Subcutaneous adipose tissue (tissue), 4 donors: ENCODE data around the gene FAM83B. TPM values are rescaled to one million over a fixed set of nuclear protein-coding genes. Genes with fewer than 3 reads are reported as not detected.

ENCODE experiments used
- total RNA-seq, 4 donors: library from RNA; depleted of rRNA; stranded (reverse); fragments of >200 nt; gene quantifications; one replicate each; pipeline ENCODE4 v1.1.0, GENCODE V29; 2016
- TF ChIP-seq, protein P1 (sequence below): fragments of 450-650 bp; IDR thresholded peaks from one replicate; pipeline ENCODE4 v1.5.1; 2016; ENCODE audit warnings: low read depth, mild to moderate bottlenecking, control low read depth, antibody characterized with exemption, moderate library complexity

Gene FAM83B
- total RNA-seq, 4 donors from 2014 or later = not detected

DNA sequence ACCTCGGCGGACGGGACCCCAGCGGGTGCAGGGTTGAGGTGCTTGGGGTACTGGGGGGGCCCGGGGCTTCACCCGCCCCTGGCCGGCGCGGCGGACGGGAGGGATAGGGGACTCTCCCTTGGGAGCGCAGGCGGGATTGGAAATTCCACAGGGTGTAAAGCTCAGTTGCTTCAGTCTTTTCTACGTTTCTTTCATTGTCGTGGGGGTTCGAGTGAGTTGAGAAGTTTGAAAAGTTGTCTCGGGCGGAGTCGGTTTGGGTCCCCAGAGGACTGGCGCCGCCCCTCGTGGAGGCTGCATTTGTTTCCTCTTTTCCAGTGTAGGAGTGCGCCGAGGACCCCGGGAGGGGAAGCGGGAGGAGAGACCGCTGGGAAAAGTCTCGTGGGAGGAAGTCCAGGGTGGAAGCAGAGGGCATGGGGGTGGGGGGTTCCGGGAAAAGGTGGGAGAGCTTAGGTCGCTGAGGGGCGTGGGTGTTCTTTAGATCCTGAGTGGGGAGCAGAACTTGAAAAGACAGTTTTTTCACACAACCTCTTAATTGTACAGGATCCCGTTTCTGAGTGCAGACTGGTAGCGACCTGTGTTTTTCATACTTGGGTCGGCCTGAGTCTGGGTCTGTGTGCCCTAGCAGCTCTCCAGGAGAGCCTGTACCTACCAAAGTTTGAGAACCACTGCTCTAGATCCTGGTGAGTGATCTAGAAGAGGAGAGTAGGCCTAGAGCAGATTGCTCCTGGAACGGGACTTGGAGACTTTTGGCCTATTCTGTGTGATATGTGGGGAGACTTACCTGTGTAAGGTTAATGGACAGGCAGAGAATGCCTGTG, 495 bp downstream of the FAM83B start:
- TF ChIP-seq, protein P1, sequence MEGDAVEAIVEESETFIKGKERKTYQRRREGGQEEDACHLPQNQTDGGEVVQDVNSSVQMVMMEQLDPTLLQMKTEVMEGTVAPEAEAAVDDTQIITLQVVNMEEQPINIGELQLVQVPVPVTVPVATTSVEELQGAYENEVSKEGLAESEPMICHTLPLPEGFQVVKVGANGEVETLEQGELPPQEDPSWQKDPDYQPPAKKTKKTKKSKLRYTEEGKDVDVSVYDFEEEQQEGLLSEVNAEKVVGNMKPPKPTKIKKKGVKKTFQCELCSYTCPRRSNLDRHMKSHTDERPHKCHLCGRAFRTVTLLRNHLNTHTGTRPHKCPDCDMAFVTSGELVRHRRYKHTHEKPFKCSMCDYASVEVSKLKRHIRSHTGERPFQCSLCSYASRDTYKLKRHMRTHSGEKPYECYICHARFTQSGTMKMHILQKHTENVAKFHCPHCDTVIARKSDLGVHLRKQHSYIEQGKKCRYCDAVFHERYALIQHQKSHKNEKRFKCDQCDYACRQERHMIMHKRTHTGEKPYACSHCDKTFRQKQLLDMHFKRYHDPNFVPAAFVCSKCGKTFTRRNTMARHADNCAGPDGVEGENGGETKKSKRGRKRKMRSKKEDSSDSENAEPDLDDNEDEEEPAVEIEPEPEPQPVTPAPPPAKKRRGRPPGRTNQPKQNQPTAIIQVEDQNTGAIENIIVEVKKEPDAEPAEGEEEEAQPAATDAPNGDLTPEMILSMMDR = no peak

DNA sequence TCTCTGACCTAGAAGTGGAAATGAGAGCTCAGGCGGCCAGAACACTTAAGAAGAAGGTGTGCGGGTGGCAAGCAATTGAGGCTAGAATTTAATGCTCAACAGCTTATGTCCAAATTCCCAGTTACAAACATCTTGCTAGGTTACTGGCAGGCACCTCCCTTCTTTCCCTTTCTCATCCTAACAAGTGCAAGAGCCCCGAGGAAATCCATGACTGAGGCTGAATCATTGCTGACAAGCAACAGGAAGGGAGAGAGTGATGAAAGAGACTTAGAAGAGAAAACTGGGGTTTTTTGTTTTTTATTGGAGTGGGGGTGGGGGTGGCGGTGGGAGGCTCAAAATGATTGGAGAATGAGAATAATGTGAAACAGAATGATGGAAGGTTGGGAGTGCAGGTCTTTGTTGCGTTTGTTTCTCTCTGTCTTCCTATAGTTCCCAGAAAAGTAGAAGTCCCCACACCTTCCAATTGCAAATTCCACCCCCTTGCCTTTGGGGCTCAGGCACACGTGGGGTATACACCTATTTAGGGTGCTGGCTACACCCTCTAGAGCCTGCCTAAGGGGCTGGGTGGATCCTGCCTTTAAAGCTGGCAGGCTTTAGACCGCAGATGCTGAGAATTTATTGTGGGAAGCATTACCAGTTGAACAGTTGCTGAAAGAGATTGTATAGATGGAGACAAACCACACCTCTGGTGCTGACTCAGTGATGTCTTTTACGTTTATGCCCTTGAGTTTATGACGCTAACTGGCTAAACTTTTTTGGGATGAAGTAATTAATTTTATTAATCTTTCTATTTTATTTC, 1.4 kb downstream of the FAM83B start:
- TF ChIP-seq, protein P1 = no peak

DNA sequence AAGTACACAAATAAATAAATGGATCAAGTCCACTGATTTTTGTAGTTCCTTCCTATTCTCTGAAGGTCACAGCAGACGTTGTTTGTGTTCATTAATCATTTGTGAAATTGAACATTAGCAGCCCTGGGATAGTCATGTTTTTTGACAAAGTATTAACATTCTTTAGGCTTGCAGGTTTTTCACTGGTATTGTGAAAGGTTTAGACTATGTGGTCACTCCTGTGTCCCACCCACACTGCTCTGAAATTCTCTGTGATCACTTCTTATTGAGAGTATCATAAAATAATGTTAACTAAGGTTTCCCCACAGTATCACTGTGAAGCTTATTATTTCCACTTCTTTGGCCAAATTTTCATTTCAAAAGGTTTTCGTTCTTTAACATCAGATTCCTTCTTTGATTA, 3.5 kb downstream of the FAM83B start:
- TF ChIP-seq, protein P1 = no peak

DNA sequence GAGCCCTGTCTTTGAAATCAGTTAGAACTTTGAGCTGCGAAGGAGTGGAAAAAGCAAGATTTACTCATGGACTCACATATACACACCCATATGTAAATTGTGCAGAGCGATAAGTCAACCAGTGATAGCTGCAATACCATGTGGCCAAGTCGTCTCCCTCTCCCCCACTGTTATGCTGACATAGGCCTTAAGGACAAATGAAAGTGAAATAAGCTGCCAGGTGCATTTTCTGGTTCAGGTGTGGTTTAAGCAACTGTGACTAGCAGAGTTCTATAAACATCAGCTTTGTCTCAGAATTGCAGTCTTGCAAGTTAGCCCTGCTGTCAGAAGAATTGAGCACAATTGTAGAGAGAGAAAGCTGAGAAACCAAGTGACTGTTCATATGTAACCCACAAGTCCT, 9.6 kb downstream of the FAM83B start:
- TF ChIP-seq, protein P1 = no peak

DNA sequence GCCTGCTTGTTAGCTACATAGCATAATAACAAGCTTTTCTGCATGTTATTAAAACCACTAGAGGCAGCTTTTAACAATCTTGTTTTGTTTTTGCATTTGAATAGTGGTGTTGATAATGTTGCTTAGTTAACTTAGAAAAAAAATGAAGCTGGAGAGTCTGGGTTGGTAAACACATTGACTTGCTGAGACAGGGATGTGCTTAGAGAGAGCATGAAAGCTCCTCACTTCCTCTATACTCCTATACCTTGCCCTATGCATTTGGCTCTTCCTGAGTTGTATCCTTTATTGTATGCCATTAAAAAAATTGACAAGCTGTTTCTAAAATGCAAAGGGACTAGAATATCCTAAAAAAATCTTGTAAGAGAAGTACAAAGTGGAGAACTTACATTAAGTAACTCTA, 13.6 kb downstream of the FAM83B start:
- TF ChIP-seq, protein P1 = no peak

DNA sequence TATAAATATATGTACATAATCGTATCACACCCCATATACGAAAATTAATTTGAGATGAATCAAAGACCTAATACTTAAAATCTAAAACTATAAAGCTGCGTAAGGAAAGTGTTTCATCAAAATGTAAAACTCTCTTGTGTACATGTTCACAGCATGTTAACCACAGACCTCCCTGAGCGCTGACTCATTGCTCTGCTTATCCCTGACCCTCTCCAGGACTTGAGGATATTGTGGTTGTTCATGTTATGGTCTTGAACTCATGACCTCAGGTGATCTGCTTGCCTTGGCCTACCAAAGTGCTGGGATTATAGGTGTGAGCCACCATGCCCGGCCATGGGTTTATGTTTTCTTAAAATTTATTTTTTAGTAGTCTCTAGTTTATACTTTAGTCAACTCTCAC, 14.2 kb downstream of the FAM83B start:
- TF ChIP-seq, protein P1 = no peak

DNA sequence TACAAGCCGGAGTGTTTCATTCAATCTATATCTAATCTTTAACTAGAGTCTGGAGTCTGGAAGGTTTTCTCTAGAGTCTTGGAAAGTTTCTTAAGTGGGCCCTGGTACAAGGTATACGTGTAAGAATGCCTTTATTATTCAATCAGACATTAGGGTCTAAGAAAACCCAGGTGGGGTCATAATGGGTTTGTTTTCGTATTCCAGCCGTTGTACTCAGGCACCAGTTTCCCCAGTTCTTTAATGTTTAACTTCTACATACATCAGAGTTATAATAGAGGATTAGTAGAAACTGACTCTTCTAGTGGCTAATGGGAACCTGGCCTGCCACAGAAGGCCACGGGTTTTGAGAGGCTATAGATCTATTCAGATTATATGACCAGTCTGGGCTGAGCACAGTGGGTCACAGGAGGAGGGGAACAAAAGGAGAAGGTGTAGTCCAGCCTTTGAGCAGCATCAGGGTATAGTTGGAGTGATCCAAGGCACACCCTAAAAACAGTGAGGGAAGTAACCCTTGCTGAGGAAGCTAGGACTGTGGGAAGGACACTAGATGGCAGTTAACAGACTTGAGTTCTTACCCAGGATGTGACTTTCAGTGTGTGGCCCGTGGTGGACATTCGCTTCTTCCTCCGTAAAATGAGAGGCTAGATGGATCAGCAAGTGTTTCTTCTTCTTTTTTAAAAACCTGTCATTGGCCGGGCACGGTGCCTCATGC, 15.5 kb downstream of the FAM83B start:
- TF ChIP-seq, protein P1 = no peak
